Peyer's patch (tissue), 4 donors: ENCODE data around the gene ZNF608. TPM values are rescaled to one million over a fixed set of nuclear protein-coding genes. Genes with fewer than 3 reads are reported as not detected.

Experiments
- DNase-seq, 3 donors: peaks; one replicate each; pipeline ENCODE4 v3.0.0-alpha.2; 2017 to 2019
- H3K27ac ChIP-seq, 4 donors: fragments of 200-600 bp; sonication (generic); one replicate each; pipeline ENCODE4 v1.5.1; 2016 to 2019
- H3K27me3 ChIP-seq, 2 donors: fragments of 200-600 bp; sonication (generic); one replicate each; pipeline ENCODE4 v1.5.1; 2019
- H3K36me3 ChIP-seq, 3 donors: fragments of 200-600 bp; sonication (generic); one replicate each; pipeline ENCODE4 v1.5.1; 2016 to 2019
- H3K4me1 ChIP-seq, 4 donors: fragments of 200-600 bp; sonication (generic); one replicate each; pipeline ENCODE4 v1.5.1; 2016 to 2019
- H3K4me3 ChIP-seq, 4 donors: fragments of 200-600 bp; sonication (generic); 1 replicate in 3 of 4; 2 replicates in 1 of 4; pipeline ENCODE4 v1.5.1; 2016 to 2019; ENCODE audit warnings: mild to moderate bottlenecking in 1 of 4
- H3K9me3 ChIP-seq, 4 donors: fragments of 200-600 bp; sonication (generic); one replicate each; pipeline ENCODE4 v1.5.1; 2016 to 2019; ENCODE audit warnings: mild to moderate bottlenecking in 1 of 4
- POLR2A ChIP-seq, 2 donors: fragments of 450-650 bp; IDR thresholded peaks; one replicate each; pipeline ENCODE4 v1.5.1; 2017; ENCODE audit warnings: antibody characterized with exemption in 2 of 2, mild to moderate bottlenecking in 2 of 2, moderate library complexity in 2 of 2
- total RNA-seq, 4 donors: library from RNA; depleted of rRNA; stranded (reverse); fragments of >200 nt; gene quantifications; one replicate each; pipeline ENCODE4 v1.1.0, GENCODE V29; 2016
- TF ChIP-seq, protein P1 (sequence below), 6 experiments: fragments of 450-650 bp in 4 of 6; fragments of 200-600 bp in 2 of 6; sonication (generic) in 1 of 6; IDR thresholded peaks; one replicate each; pipeline ENCODE4 v1.5.1; 2017 to 2019; ENCODE audit warnings: antibody characterized with exemption in 6 of 6, mild to moderate bottlenecking in 3 of 6, moderate library complexity in 1 of 6

Gene ZNF608
- total RNA-seq, 4 donors from 2014 or later: 19.8 to 85.8 (median 35.3) TPM

DNA sequence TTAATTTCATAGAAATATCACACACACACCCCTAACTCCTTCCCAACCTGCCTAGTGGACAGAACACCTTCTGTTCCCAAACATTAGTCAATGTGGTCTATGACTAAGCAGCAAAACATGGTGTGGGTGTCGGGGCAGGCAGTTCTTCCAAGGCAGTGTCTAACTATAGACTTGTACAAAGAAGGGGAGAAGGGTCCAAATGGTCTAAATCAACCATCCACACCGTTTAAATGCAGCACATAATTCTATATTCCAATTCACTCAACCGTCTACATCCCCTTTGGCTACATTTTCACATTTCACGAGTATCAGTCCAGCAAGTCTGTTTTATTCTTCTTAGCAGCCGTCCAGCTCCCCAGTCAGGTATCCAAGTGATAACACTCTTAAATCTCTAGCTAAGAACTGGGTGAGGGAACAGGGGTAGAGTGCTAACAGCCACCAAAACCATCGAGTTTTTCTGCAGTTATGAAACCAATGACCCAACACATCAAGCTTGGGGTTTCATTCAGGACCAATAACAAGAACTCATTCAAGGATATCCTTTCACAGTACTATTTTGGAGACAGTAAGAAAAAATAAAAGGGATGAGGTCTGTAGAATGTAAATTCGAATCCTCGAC, 3.3 kb downstream of the ZNF608 start:
- DNase-seq: peak in 1 of 3 donors; percentile 58
- TF ChIP-seq, protein P1, sequence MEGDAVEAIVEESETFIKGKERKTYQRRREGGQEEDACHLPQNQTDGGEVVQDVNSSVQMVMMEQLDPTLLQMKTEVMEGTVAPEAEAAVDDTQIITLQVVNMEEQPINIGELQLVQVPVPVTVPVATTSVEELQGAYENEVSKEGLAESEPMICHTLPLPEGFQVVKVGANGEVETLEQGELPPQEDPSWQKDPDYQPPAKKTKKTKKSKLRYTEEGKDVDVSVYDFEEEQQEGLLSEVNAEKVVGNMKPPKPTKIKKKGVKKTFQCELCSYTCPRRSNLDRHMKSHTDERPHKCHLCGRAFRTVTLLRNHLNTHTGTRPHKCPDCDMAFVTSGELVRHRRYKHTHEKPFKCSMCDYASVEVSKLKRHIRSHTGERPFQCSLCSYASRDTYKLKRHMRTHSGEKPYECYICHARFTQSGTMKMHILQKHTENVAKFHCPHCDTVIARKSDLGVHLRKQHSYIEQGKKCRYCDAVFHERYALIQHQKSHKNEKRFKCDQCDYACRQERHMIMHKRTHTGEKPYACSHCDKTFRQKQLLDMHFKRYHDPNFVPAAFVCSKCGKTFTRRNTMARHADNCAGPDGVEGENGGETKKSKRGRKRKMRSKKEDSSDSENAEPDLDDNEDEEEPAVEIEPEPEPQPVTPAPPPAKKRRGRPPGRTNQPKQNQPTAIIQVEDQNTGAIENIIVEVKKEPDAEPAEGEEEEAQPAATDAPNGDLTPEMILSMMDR (IDR thresholded peaks at IDR 0.05): no peak
- TF ChIP-seq POLR2A (IDR thresholded peaks at IDR 0.05): no peak
- H3K4me1 ChIP-seq: peaks cover 0 to 29% (median 0%) of the 10 kb centered on the region in 4 donors
- H3K27me3 ChIP-seq: no peaks in the 10 kb centered on the region
- no peaks in the 10 kb centered on the region for H3K9me3 ChIP-seq
- peak overlapping the region; percentile 80 to 94 (median 85) for H3K27ac ChIP-seq
- peak overlapping the region; percentile 43 to 75 (median 60) for H3K4me3 ChIP-seq
- no peaks in the 10 kb centered on the region for H3K36me3 ChIP-seq

DNA sequence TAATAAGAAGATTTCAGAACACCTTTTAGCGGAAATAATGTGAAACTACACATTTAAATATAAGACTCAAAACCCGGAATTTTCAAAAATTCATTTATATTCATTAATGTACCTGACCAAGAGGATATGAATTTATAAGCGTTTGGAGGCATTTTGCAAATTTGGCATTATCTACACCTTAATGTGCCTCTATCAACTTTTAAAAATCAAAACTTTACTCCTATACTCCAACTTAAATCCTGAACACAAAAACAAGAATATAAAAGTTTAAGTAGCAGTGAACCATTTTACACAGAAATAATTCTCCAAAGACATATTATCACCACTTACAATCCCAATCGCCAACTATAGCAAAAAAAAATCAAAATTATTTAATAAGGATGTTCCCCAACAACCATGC, 3.9 kb downstream of the ZNF608 start:
- Histone ChIP-seq H3K4me3 (peak overlapping the region in 2 of 4 donors; percentile 72 to 75), H3K27ac (peak overlapping the region; percentile 80 to 94 (median 85)), H3K9me3 (no peaks in the 10 kb centered on the region), H3K27me3 (no peaks in the 10 kb centered on the region), H3K36me3 (no peaks in the 10 kb centered on the region), H3K4me1 (peaks cover 0 to 35% (median 0%) of the 10 kb centered on the region in 4 donors)
- DNase-seq: no peak
- TF ChIP-seq, protein P1 (IDR thresholded peaks at IDR 0.05): peak in 1 of 6 experiments; percentile 12
- no peak for TF ChIP-seq POLR2A (IDR thresholded peaks at IDR 0.05)

DNA sequence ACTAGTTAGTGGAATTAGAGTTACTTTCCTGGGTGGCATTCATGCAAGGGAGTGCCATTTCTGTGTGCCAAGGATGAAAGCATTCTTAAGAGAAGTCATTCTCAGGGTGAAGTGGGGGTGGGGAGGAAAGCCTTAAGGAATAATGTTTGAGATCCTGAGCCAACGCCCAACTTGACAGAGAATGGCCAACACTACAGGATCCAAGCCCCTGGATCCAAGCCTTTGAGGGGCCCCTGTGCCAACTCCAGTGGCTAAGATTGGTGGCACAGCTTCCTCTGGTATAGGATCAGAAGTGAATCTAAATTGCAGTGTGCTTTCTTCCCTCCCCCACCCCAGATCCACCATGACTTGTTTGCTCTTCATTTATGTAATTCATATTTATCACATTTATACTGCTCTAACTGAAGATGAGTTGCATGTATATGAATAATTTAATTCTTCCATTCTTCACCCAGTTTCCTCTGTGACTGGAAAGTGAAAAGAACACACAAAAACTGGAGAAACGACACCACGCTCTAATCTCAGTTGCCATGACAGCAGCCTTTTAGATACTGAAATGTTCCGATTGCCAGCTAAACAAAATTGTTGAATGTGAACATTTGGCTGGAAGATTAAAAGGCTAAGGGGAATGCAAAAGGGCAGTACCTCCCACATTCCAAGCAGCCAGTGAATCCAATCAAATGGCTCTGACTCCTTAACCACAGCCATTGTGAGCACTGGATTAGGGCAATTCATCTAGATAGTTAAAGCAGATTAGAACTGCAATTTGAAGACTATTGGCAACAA, 4.5 kb downstream of the ZNF608 start:
- peaks cover 0 to 40% (median 0%) of the 10 kb centered on the region in 4 donors for H3K4me1 ChIP-seq
- H3K27ac ChIP-seq: peak overlapping the region; percentile 73 to 86 (median 82)
- DNase-seq: peak in 1 of 3 donors; percentile 62
- no peaks in the 10 kb centered on the region for H3K27me3 ChIP-seq
- peak overlapping the region in 2 of 4 donors; percentile 72 to 75 for H3K4me3 ChIP-seq
- TF ChIP-seq POLR2A (IDR thresholded peaks at IDR 0.05): no peak
- TF ChIP-seq, protein P1 (IDR thresholded peaks at IDR 0.05): peak in 1 of 6 experiments; percentile 10
- H3K36me3 ChIP-seq: no peaks in the 10 kb centered on the region
- H3K9me3 ChIP-seq: no peaks in the 10 kb centered on the region

DNA sequence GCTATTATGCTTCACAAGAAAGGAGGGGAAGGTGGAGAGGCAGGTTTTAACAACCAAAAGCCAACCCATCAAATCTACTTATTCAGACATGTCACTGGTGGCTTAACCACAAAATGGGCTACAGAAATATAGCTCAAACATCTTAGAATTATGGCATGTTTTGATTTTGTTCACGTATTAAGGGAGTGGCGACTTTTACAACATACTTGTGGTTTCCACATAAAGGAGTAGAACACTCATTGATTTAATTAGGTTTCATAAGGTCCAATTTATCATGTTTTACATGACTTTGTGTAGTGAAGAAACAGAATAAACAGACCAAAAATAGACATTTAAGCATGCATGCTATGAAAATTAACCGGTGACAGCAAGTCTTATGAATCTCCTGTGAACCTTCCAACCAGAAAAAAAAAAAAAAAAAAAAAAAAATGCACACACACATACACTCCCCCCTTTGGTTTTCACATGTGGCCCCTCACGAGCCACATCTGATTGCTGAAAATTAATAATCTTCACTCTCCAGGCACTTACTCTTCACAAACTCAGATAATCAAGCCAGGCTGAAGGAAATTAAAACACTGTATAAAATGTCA, 5.4 kb downstream of the ZNF608 start:
- no peaks in the 10 kb centered on the region for H3K9me3 ChIP-seq
- no peaks in the 10 kb centered on the region for H3K27me3 ChIP-seq
- H3K4me3 ChIP-seq: no peak overlapping the region
- H3K4me1 ChIP-seq: peaks cover 0 to 44% (median 0%) of the 10 kb centered on the region in 4 donors
- TF ChIP-seq POLR2A (IDR thresholded peaks at IDR 0.05): no peak
- TF ChIP-seq, protein P1 (IDR thresholded peaks at IDR 0.05): no peak
- peak overlapping the region in 3 of 4 donors; percentile 31 to 86 (median 73) for H3K27ac ChIP-seq
- H3K36me3 ChIP-seq: no peaks in the 10 kb centered on the region
- DNase-seq: no peak

DNA sequence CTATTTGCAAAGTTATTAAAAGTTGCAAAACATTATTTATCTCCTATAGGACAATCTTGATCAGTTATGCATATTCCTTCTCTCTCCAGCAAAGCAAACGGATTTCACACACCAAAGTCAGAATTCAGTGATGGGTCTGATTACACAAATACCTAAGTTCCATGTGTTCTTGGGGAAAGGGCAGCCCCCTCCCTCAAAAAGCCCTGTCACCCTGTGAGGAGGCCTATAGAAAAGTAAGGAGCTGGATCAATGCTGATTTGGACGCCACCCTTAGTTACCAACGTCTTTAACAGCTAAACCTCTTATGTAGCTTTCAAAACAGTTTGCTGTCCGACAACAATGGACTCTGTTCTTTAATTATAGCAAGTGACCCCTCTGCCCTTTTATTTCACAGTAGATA, 6.4 kb downstream of the ZNF608 start:
- Histone ChIP-seq H3K27ac (peak overlapping the region in 2 of 4 donors; percentile 46 to 78), H3K36me3 (no peaks in the 10 kb centered on the region), H3K27me3 (no peaks in the 10 kb centered on the region), H3K4me1 (peaks cover 0 to 51% (median 0%) of the 10 kb centered on the region in 4 donors), H3K9me3 (no peaks in the 10 kb centered on the region), H3K4me3 (no peak overlapping the region)
- TF ChIP-seq, protein P1 (IDR thresholded peaks at IDR 0.05): no peak
- no peak for TF ChIP-seq POLR2A (IDR thresholded peaks at IDR 0.05)
- no peak for DNase-seq
